ENCODE measurements around the gene GPAT2.
"Not testable (repeated sequence)": the region's sequence is repeated elsewhere in the genome, so short reads cannot be mapped to it uniquely, and the experiment has no call there.

The GPAT2 gene

DNA sequence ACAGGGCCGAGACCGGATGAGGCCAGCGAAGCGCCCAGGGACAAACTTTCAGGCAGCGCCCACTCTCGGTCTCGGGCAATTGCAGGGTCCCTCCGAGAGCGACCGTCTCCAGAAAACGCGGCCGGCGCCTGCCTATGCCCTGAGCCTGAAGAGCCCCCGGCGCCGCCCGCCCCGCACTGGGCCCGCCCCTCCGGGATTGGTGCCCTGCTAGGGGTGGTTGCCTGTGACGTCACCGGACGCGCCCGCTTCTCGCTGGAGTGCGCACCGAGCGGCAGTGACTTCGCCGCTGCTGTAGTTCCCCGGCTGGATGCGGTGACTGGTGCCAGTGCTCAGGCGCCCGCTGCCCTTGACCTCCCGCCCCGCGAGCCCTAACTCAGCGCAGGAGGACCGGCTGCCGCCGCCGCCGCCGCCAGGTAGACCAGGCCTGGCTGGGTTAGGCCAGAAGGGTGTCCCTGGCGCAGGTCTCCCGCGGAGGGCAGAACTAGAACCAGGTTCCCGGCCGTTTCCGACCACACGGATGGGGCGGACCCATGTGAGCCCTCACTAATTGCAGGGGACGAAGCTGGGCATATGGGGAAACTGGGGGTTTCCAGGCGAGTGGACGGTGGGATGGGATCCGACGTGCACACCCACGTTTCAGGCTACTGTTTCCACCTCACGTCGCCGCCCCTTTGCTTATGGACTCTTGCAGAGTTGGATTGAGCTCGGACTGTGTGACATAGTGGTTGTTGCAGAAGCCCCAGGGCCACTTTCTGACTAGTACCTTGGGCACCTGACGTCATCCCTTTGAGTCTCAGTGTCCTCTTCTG is 24.2 kb downstream of the GPAT2 start:
- not testable (repeated sequence) for H3K18ac ChIP-seq (ENCODE audit: low read length); H4K12ac ChIP-seq (ENCODE audit: low read depth, low read length)
- no CpG with 5 or more reads among the region's 65 CpGs for WGBS (ENCODE audit: extremely low coverage, insufficient coverage, insufficient read length)

DNA sequence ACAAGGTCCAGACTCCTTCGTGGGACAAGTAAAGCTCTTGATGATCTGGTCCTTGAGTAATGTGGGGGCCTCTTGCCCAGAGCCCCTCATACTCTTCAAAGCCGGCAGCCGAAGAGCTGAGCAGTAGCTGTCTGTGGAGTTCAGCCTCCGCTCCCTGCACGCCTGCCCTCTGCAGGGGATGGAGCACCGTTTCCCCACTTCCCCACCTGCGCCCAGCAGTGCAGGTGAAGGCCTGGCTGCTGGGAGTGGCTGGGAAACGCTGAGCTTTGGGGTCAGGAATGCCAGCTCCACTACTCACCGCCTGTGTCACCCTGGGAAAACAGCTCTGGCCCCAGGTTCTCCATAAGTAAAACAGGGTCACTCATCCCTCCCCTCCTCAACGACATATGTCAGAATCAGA is 24.9 kb downstream of the GPAT2 start:
- Histone ChIP-seq H4K91ac (ENCODE audit: low read depth, low read length) (peak overlapping the region; percentile 37), H2AK5ac (ENCODE audit: low read length) (peak overlapping the region; percentile 47), H4K8ac (ENCODE audit: low read depth, low read length) (peak overlapping the region; percentile 66), H3K4me2 (ENCODE audit: low read length) (peak overlapping the region; percentile 52)
- H3K79me1 ChIP-seq (ENCODE audit: low read length); H4K12ac ChIP-seq (ENCODE audit: low read depth, low read length); H3K9ac ChIP-seq (ENCODE audit: low read length); H3K18ac ChIP-seq (ENCODE audit: low read length); H3K36me3 ChIP-seq (ENCODE audit: control insufficient read depth in 1 of 2, insufficient read depth in 2 of 2, low read length in 2 of 2); H3K27me3 ChIP-seq (ENCODE audit: insufficient read depth, low read length); H3K9me3 ChIP-seq (ENCODE audit: insufficient read depth, low read depth, low read length); DNase-seq; H2BK120ac ChIP-seq (ENCODE audit: insufficient read depth, low read length, poor library complexity); H3K14ac ChIP-seq (ENCODE audit: low read length); H3K4me1 ChIP-seq (ENCODE audit: control insufficient read depth in 1 of 2, insufficient read depth in 2 of 2, low read length in 2 of 2); H2AFZ ChIP-seq (ENCODE audit: insufficient read depth, low read length, poor library complexity); H2BK12ac ChIP-seq (ENCODE audit: low read length); H3K79me2 ChIP-seq (ENCODE audit: control insufficient read depth, insufficient read depth, low read length, poor library complexity); H2BK5ac ChIP-seq (ENCODE audit: low read depth, low read length, poor library complexity); H3K4ac ChIP-seq (ENCODE audit: low read depth, low read length); H3K4me3 ChIP-seq (ENCODE audit: low read depth, low read length); H3K23ac ChIP-seq (ENCODE audit: low read length); H3K27ac ChIP-seq (ENCODE audit: low read depth, low read length): not testable (repeated sequence)
- WGBS (ENCODE audit: extremely low coverage, insufficient coverage, insufficient read length): no CpG with 5 or more reads among the region's 10 CpGs

More for the DNA sequence above, 24.2 kb downstream of the GPAT2 start:
- not testable (repeated sequence) for H2BK12ac ChIP-seq (ENCODE audit: low read length); H2BK120ac ChIP-seq (ENCODE audit: insufficient read depth, low read length, poor library complexity); H3K9ac ChIP-seq (ENCODE audit: low read length); H3K4ac ChIP-seq (ENCODE audit: low read depth, low read length); H3K79me1 ChIP-seq (ENCODE audit: low read length); H3K79me2 ChIP-seq (ENCODE audit: control insufficient read depth, insufficient read depth, low read length, poor library complexity); H3K27me3 ChIP-seq (ENCODE audit: insufficient read depth, low read length); H3K4me1 ChIP-seq (ENCODE audit: control insufficient read depth in 1 of 2, insufficient read depth in 2 of 2, low read length in 2 of 2); H2BK5ac ChIP-seq (ENCODE audit: low read depth, low read length, poor library complexity); H3K14ac ChIP-seq (ENCODE audit: low read length); H3K36me3 ChIP-seq (ENCODE audit: control insufficient read depth in 1 of 2, insufficient read depth in 2 of 2, low read length in 2 of 2); H3K27ac ChIP-seq (ENCODE audit: low read depth, low read length); H2AFZ ChIP-seq (ENCODE audit: insufficient read depth, low read length, poor library complexity); H2AK5ac ChIP-seq (ENCODE audit: low read length); H3K9me3 ChIP-seq (ENCODE audit: insufficient read depth, low read depth, low read length); H3K23ac ChIP-seq (ENCODE audit: low read length)
- Histone ChIP-seq H4K91ac (ENCODE audit: low read depth, low read length) (peak overlapping the region; percentile 37), H3K4me2 (ENCODE audit: low read length) (peak overlapping the region; percentile 52), H4K8ac (ENCODE audit: low read depth, low read length) (peak overlapping the region; percentile 47), H3K4me3 (ENCODE audit: low read depth, low read length) (peak overlapping the region; percentile 53)
- DNase-seq: peak; percentile 65

DNA sequence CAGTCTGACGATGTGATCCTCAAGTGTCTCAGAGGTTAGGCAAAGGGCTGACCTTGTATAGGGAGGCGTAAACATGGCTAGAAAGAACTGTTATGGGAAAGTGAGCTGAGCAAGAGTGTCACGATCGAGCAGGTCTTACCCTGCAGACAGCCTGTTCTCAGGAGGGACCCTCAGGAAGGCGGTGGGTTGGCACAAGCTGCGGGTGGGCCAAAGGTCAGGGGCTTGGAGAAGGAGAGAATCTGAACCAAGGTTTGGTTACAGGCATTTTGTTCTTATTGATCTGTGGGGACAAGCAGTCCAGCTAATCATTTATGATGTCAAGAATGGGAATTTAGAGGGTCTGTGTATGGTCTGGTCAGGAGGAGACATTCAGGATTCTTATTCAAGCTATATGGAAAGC is 26.7 kb downstream of the GPAT2 start:
- H2BK5ac ChIP-seq (ENCODE audit: low read depth, low read length, poor library complexity); H2BK12ac ChIP-seq (ENCODE audit: low read length); H3K14ac ChIP-seq (ENCODE audit: low read length); H3K36me3 ChIP-seq (ENCODE audit: control insufficient read depth in 1 of 2, insufficient read depth in 2 of 2, low read length in 2 of 2); DNase-seq; H3K9ac ChIP-seq (ENCODE audit: low read length); H3K9me3 ChIP-seq (ENCODE audit: insufficient read depth, low read depth, low read length); H3K4ac ChIP-seq (ENCODE audit: low read depth, low read length); H3K4me3 ChIP-seq (ENCODE audit: low read depth, low read length); H3K23ac ChIP-seq (ENCODE audit: low read length); H2AFZ ChIP-seq (ENCODE audit: insufficient read depth, low read length, poor library complexity); H3K79me2 ChIP-seq (ENCODE audit: control insufficient read depth, insufficient read depth, low read length, poor library complexity); H3K79me1 ChIP-seq (ENCODE audit: low read length); H2BK120ac ChIP-seq (ENCODE audit: insufficient read depth, low read length, poor library complexity); H4K8ac ChIP-seq (ENCODE audit: low read depth, low read length); H2AK5ac ChIP-seq (ENCODE audit: low read length); H4K91ac ChIP-seq (ENCODE audit: low read depth, low read length); H4K12ac ChIP-seq (ENCODE audit: low read depth, low read length); H3K4me2 ChIP-seq (ENCODE audit: low read length); H3K27ac ChIP-seq (ENCODE audit: low read depth, low read length); H3K18ac ChIP-seq (ENCODE audit: low read length); H3K27me3 ChIP-seq (ENCODE audit: insufficient read depth, low read length); H3K4me1 ChIP-seq (ENCODE audit: control insufficient read depth in 1 of 2, insufficient read depth in 2 of 2, low read length in 2 of 2): not testable (repeated sequence)
- WGBS (ENCODE audit: extremely low coverage, insufficient coverage, insufficient read length): no CpG with 5 or more reads among the region's 6 CpGs

DNA sequence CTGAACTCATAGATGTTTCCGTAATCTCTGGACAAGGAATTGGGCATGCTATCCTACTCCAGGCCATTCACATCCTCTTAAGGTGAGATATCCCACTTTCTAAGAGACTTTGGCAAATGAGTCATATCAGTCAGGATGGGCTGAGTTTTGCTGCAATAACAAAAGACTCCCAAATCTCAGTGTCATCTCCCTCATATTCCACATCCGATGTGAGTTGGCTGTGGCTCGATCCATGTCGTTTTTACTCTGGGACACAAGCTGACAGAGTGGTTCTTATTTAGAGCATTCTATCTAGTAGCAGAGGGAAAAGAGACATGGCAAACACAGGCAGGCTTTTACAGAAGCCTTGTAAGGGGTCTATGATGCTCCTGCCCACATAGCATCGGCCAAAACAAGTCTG is 28.5 kb downstream of the GPAT2 start:
- WGBS (ENCODE audit: extremely low coverage, insufficient coverage, insufficient read length): no CpG with 5 or more reads among the region's 5 CpGs
- not testable (repeated sequence) for H3K18ac ChIP-seq (ENCODE audit: low read length)

More for the DNA sequence above, 28.5 kb downstream of the GPAT2 start:
- not testable (repeated sequence) for H4K8ac ChIP-seq (ENCODE audit: low read depth, low read length); H3K79me2 ChIP-seq (ENCODE audit: control insufficient read depth, insufficient read depth, low read length, poor library complexity); H3K27me3 ChIP-seq (ENCODE audit: insufficient read depth, low read length); H3K36me3 ChIP-seq (ENCODE audit: control insufficient read depth in 1 of 2, insufficient read depth in 2 of 2, low read length in 2 of 2); H2BK5ac ChIP-seq (ENCODE audit: low read depth, low read length, poor library complexity); H3K14ac ChIP-seq (ENCODE audit: low read length); H3K79me1 ChIP-seq (ENCODE audit: low read length); H2BK12ac ChIP-seq (ENCODE audit: low read length); H2AFZ ChIP-seq (ENCODE audit: insufficient read depth, low read length, poor library complexity); H3K27ac ChIP-seq (ENCODE audit: low read depth, low read length); H3K4ac ChIP-seq (ENCODE audit: low read depth, low read length); H3K9me3 ChIP-seq (ENCODE audit: insufficient read depth, low read depth, low read length); H2AK5ac ChIP-seq (ENCODE audit: low read length); H3K4me3 ChIP-seq (ENCODE audit: low read depth, low read length); H4K91ac ChIP-seq (ENCODE audit: low read depth, low read length); H3K4me1 ChIP-seq (ENCODE audit: control insufficient read depth in 1 of 2, insufficient read depth in 2 of 2, low read length in 2 of 2); H3K23ac ChIP-seq (ENCODE audit: low read length); DNase-seq; H4K12ac ChIP-seq (ENCODE audit: low read depth, low read length); H3K9ac ChIP-seq (ENCODE audit: low read length); H3K4me2 ChIP-seq (ENCODE audit: low read length); H2BK120ac ChIP-seq (ENCODE audit: insufficient read depth, low read length, poor library complexity)
